Renal pelvis (tissue), 3 donors: ENCODE results near the gene TIMM8B. TPM values are rescaled to one million over a fixed set of nuclear protein-coding genes. Genes with fewer than 3 reads are reported as not detected.

Experiments
- polyA plus RNA-seq, 3 donors: library from polyadenylated mRNA; unstranded; fragments of 120-200 nt; gene quantifications; one replicate each; pipeline ENCODE4 v1.2.1, GENCODE V29; 2013; ENCODE audit not compliant: insufficient read length in 3 of 3

Gene TIMM8B
- polyA plus RNA-seq, 3 donors, result 67.4 to 86.2 (median 74.2) TPM

Other genes with a start within 250 kb of the TIMM8B start
- 10 to 100 TPM; 41.8 to 50.8 (median 46.3) TPM for gene ALG9, start 215.2 kb downstream of the TIMM8B start, polyA plus RNA-seq
- 1 to 10 TPM; 4.8 to 6.0 (median 5.8) TPM for gene FDXACB1, start 207.6 kb downstream of the TIMM8B start, polyA plus RNA-seq
- gene CFAP68, start 207.2 kb downstream of the TIMM8B start, polyA plus RNA-seq, result 10 to 100 TPM; 41.1 to 48.6 (median 43.5) TPM
- gene CRYAB, start 175.0 kb downstream of the TIMM8B start, polyA plus RNA-seq, result 10 to 100 TPM; 48.6 to 75.2 (median 50.1) TPM
- 1 to 10 TPM; 1.9 to 3.3 (median 2.3) TPM for gene HSPB2, start 174.0 kb downstream of the TIMM8B start, polyA plus RNA-seq
- 10 to 100 TPM; 10.9 to 11.4 (median 10.9) TPM for gene C11orf52, start 167.8 kb downstream of the TIMM8B start, polyA plus RNA-seq
- 10 to 100 TPM; 16.9 to 20.9 (median 20.0) TPM for gene DIXDC1, start 149.4 kb downstream of the TIMM8B start, polyA plus RNA-seq
- gene DLAT, start 61.3 kb downstream of the TIMM8B start, polyA plus RNA-seq, result 10 to 100 TPM; 45.8 to 50.1 (median 48.3) TPM
- gene PIH1D2, start 12.7 kb downstream of the TIMM8B start, polyA plus RNA-seq, result 10 to 100 TPM in 2 of 3 donors, 1 to 10 TPM in 1; 7.9 to 13.2 (median 12.8) TPM
- 10 to 100 TPM; 49.4 to 60.6 (median 54.4) TPM for gene NKAPD1, start 12.5 kb downstream of the TIMM8B start, polyA plus RNA-seq
- gene SDHD, start 117 bp upstream of the TIMM8B start, polyA plus RNA-seq, result 100 to 1,000 TPM; 180 to 186 (median 185) TPM
- gene IL18, start 77.3 kb upstream of the TIMM8B start, polyA plus RNA-seq, result 10 to 100 TPM in 1 of 3 donors, 1 to 10 TPM in 2; 4.9 to 15.5 (median 9.5) TPM
- gene TEX12, start 80.6 kb upstream of the TIMM8B start, polyA plus RNA-seq, result under 1 TPM in 1 of 3 donors, not detected in 2; 0.42 TPM
- 1 to 10 TPM; 3.5 to 7.0 (median 5.4) TPM for gene BCO2, start 88.8 kb upstream of the TIMM8B start, polyA plus RNA-seq
- gene PTS, start 139.7 kb upstream of the TIMM8B start, polyA plus RNA-seq, result 10 to 100 TPM; 44.6 to 62.6 (median 56.7) TPM
- gene PLET1, start 174.1 kb upstream of the TIMM8B start, polyA plus RNA-seq, result under 1 TPM in 1 of 3 donors, not detected in 2; 0.14 TPM